HL-60 (cell line): ENCODE results near the gene NIT1.

ENCODE experiments used
- POLR2AphosphoS5 ChIP-seq: IDR thresholded peaks from 2 replicates; pipeline ENCODE4 v1.6.1; 2012; ENCODE audit warnings: low read depth
- SPI1 ChIP-seq: IDR thresholded peaks from 2 replicates; pipeline ENCODE4 v1.6.1; 2012; ENCODE audit warnings: low read depth, mild to moderate bottlenecking, borderline replicate concordance
- TF ChIP-seq, protein P1 (sequence below): IDR thresholded peaks from one replicate; pipeline ENCODE4 v1.5.1; 2011; ENCODE audit warnings: low read length, control low read depth, inconsistent platforms; ENCODE audit not compliant: insufficient read depth

GRCh38 chr1:161115132-161115711 is 2.7 kb upstream of the NIT1 start:
- TF ChIP-seq, protein P1, sequence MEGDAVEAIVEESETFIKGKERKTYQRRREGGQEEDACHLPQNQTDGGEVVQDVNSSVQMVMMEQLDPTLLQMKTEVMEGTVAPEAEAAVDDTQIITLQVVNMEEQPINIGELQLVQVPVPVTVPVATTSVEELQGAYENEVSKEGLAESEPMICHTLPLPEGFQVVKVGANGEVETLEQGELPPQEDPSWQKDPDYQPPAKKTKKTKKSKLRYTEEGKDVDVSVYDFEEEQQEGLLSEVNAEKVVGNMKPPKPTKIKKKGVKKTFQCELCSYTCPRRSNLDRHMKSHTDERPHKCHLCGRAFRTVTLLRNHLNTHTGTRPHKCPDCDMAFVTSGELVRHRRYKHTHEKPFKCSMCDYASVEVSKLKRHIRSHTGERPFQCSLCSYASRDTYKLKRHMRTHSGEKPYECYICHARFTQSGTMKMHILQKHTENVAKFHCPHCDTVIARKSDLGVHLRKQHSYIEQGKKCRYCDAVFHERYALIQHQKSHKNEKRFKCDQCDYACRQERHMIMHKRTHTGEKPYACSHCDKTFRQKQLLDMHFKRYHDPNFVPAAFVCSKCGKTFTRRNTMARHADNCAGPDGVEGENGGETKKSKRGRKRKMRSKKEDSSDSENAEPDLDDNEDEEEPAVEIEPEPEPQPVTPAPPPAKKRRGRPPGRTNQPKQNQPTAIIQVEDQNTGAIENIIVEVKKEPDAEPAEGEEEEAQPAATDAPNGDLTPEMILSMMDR, result no peak
- TF ChIP-seq SPI1, result no peak
- TF ChIP-seq POLR2AphosphoS5, result no peak
